OCI-LY3 (cell line): ENCODE data around the gene EBPL.
"Not testable (repeated sequence)": the region's sequence is repeated elsewhere in the genome, so short reads cannot be mapped to it uniquely, and the experiment has no call there.

Experiments
- H2AFZ ChIP-seq: fragments of 200-600, 300-600 bp; shearing (Covaris generic); 2 replicates; pipeline ENCODE4 v1.6.0; 2014; ENCODE audit warnings: antibody characterized with exemption, low read depth, low read length
- H3K27ac ChIP-seq: fragments of 200-600, 300-600 bp; sonication (generic); 2 replicates; pipeline ENCODE4 v1.5.1; 2014; ENCODE audit warnings: mild to moderate bottlenecking, low read length, moderate library complexity, mixed read lengths
- H3K27me3 ChIP-seq: fragments of 200-600, 300-600 bp; sonication (generic); 2 replicates; pipeline ENCODE4 v1.6.1; 2014; ENCODE audit warnings: low read depth, low read length, mixed read lengths
- H3K36me3 ChIP-seq: fragments of 200-600, 300-600 bp; sonication (generic); replicated peaks from 2 replicates; pipeline ENCODE3; 2014; ENCODE audit warnings: low read depth, low read length, mixed read lengths
- H3K4me1 ChIP-seq: fragments of 300-600, 200-600 bp; sonication (generic); 2 replicates; pipeline ENCODE4 v1.6.1; 2014; ENCODE audit warnings: low read length, mixed read lengths
- H3K4me2 ChIP-seq: fragments of 200-600, 300-600 bp; sonication (generic); 2 replicates; pipeline ENCODE4 v1.6.1; 2014; ENCODE audit warnings: low read length, mixed read lengths
- H3K4me3 ChIP-seq: fragments of 300-600, 200-600 bp; sonication (generic); 2 replicates; pipeline ENCODE4 v1.5.1; 2014; ENCODE audit warnings: antibody characterized with exemption, mild to moderate bottlenecking, low read length, moderate library complexity
- H3K79me2 ChIP-seq: fragments of 300-600, 200-600 bp; shearing (Covaris generic); 2 replicates; pipeline ENCODE4 v1.6.1; 2014; ENCODE audit warnings: mild to moderate bottlenecking, low read length, mixed read lengths
- H3K9ac ChIP-seq: fragments of 300-600, 200-600 bp; shearing (Covaris generic); 2 replicates; pipeline ENCODE4 v1.6.0; 2014; ENCODE audit warnings: mild to moderate bottlenecking, low read length, moderate library complexity
- H3K9me3 ChIP-seq: fragments of 200-600, 300-600 bp; shearing (Covaris generic); 2 replicates; pipeline ENCODE4 v1.6.1; 2014; ENCODE audit warnings: low read length, mixed read lengths; ENCODE audit not compliant: insufficient read depth
- H4K20me1 ChIP-seq: fragments of 200-600, 300-600 bp; sonication (generic); 2 replicates; pipeline ENCODE4 v1.6.1; 2016; ENCODE audit warnings: low read length, mixed read lengths; ENCODE audit not compliant: insufficient read depth
- CTCF ChIP-seq: fragments of 200-600, 300-600 bp; sonication (generic); IDR thresholded peaks from 2 replicates; pipeline ENCODE4 v1.5.1; 2014; ENCODE audit warnings: antibody characterized with exemption, low read length, low read depth
- EZH2phosphoT487 ChIP-seq: fragments of 200-600 bp; shearing (Covaris generic); IDR thresholded peaks from 2 replicates; pipeline ENCODE4 v1.6.1; 2018; ENCODE audit warnings: antibody characterized with exemption, mixed run types, low read depth

Gene EBPL

GRCh38 chr13:49616676-49617065 is 74.6 kb downstream of the EBPL start:
- Histone ChIP-seq H3K4me1 (no peaks in the 10 kb centered on the region; the same call in 1 of the 2 replicates), H3K36me3 (no peaks in the 10 kb centered on the region), H3K4me2 (no peak overlapping the region), H3K27me3 (no peaks in the 10 kb centered on the region), H3K79me2 (no peaks in the 10 kb centered on the region), H3K9ac (no peak overlapping the region), H2AFZ (no peak overlapping the region), H4K20me1 (no peaks in the 10 kb centered on the region), H3K4me3 (no peak overlapping the region), H3K27ac (no peak overlapping the region), H3K9me3 (no peaks in the 10 kb centered on the region)
- TF ChIP-seq CTCF = no peak
- no peak for TF ChIP-seq EZH2phosphoT487

GRCh38 chr13:49615836-49616675 is 75.2 kb downstream of the EBPL start:
- Histone ChIP-seq H2AFZ (no peak overlapping the region), H3K27ac (no peak overlapping the region), H3K4me3 (no peak overlapping the region), H3K9me3 (no peaks in the 10 kb centered on the region), H3K4me2 (no peak overlapping the region), H3K36me3 (no peaks in the 10 kb centered on the region), H3K9ac (no peak overlapping the region), H3K79me2 (no peaks in the 10 kb centered on the region), H4K20me1 (no peaks in the 10 kb centered on the region), H3K27me3 (no peaks in the 10 kb centered on the region), H3K4me1 (no peaks in the 10 kb centered on the region; the same call in 1 of the 2 replicates)
- TF ChIP-seq EZH2phosphoT487 (no peak), CTCF (no peak)

- H3K4me1 ChIP-seq, H4K20me1 ChIP-seq, H3K36me3 ChIP-seq, H3K9me3 ChIP-seq, H3K4me2 ChIP-seq, H3K27me3 ChIP-seq, H3K79me2 ChIP-seq, H3K27ac ChIP-seq, H2AFZ ChIP-seq, H3K4me3 ChIP-seq, H3K9ac ChIP-seq: not testable (repeated sequence)
Observed at GRCh38 chr13:49612042-49612441, 79.2 kb downstream of the EBPL start.
